CD4-positive, alpha-beta memory T cell (primary cell): Measurements from ENCODE around the gene SLC4A1. TPM values are rescaled to one million over a fixed set of nuclear protein-coding genes. Genes with fewer than 3 reads are reported as not detected.

Source experiments
- CTCF ChIA-PET: fragments of 350-600 bp; sonication (Branson Sonifier 250); formaldehyde crosslinking; loops from one replicate; lab custom pipeline; 2021; ENCODE audit warnings: inconsistent platforms; ENCODE audit not compliant: partially characterized antibody; lab: Charles Lee
- POLR2A ChIA-PET: fragments of 350-600 bp; sonication (Branson Sonifier 250); formaldehyde crosslinking; loops from one replicate; lab custom pipeline; 2021; ENCODE audit not compliant: partially characterized antibody; lab: Charles Lee
- DNase-seq, 5 donors: peaks; one replicate each; pipeline versions ENCODE4 v3.0.0 to v3.0.0-alpha.2; 2020 to 2022; ENCODE audit warnings: mixed read lengths in 1 of 5
- H3K27ac ChIP-seq: one replicate; pipeline ENCODE4 v1.7.0; 2013; ENCODE audit warnings: low read depth, low read length
- H3K27me3 ChIP-seq: 2 replicates; pipeline ENCODE4 v1.7.0; 2013; ENCODE audit warnings: mild to moderate bottlenecking, low read length, moderate library complexity; ENCODE audit not compliant: insufficient read depth
- H3K36me3 ChIP-seq: 2 replicates; pipeline ENCODE4 v1.7.0; 2013; ENCODE audit warnings: mild to moderate bottlenecking, low read length, moderate library complexity; ENCODE audit not compliant: insufficient read depth
- H3K4me1 ChIP-seq: 2 replicates; pipeline ENCODE4 v1.7.0; 2013; ENCODE audit warnings: mild to moderate bottlenecking, low read length, moderate library complexity; ENCODE audit not compliant: insufficient read depth
- H3K4me3 ChIP-seq, 2 donors: one replicate each; pipeline ENCODE4 v1.7.0; 2013; ENCODE audit warnings: low read length in 2 of 2, mild to moderate bottlenecking in 1 of 2
- H3K9me3 ChIP-seq, 2 donors: one replicate each; pipeline ENCODE4 v1.7.0; 2013; ENCODE audit warnings: low read length in 2 of 2, control low read depth in 1 of 2; ENCODE audit not compliant: control insufficient read depth in 1 of 2
- H3K27ac Mint-ChIP-seq, 7 donors: one replicate each; pipeline ENCODE4 v1.8.0; 2020 to 2021; ENCODE audit warnings: mixed read lengths in 7 of 7, mild to moderate bottlenecking in 6 of 7, inconsistent platforms in 3 of 7, moderate library complexity in 3 of 7
- H3K27me3 Mint-ChIP-seq, 2 donors: one replicate each; pipeline ENCODE4 v1.8.0; 2020 to 2021; ENCODE audit warnings: mixed read lengths in 2 of 2
- H3K36me3 Mint-ChIP-seq, 2 donors: one replicate each; pipeline ENCODE4 v1.8.0; 2020 to 2021; ENCODE audit warnings: mixed read lengths in 2 of 2, inconsistent platforms in 1 of 2, mild to moderate bottlenecking in 1 of 2
- H3K4me1 Mint-ChIP-seq, 4 donors: one replicate each; pipeline ENCODE4 v1.8.0; 2020 to 2021; ENCODE audit warnings: mixed read lengths in 4 of 4, mild to moderate bottlenecking in 1 of 4
- H3K4me3 Mint-ChIP-seq, 8 donors: one replicate each; pipeline ENCODE4 v1.8.0; 2020 to 2021; ENCODE audit warnings: mixed read lengths in 8 of 8, mild to moderate bottlenecking in 7 of 8, moderate library complexity in 6 of 8, inconsistent platforms in 3 of 8
- H3K9me3 Mint-ChIP-seq, 8 donors: one replicate each; pipeline ENCODE4 v1.8.0; 2020 to 2021; ENCODE audit warnings: mixed read lengths in 8 of 8, mild to moderate bottlenecking in 5 of 8, inconsistent platforms in 3 of 8, moderate library complexity in 1 of 8
- intact Hi-C: fragments of 100-400 bp; cut with micrococcal nuclease; formaldehyde crosslinking; loops from one replicate; pipeline ENCODE4 v1.15.1; 2023
- polyA plus RNA-seq, 2 donors: library from polyadenylated mRNA; unstranded; fragments of 300-500 nt; fragmentation: Illumina TruSeq; gene quantifications; one replicate each; pipeline ENCODE4 v1.2.3, GENCODE V29; 2021
- total RNA-seq, 2 experiments: library from RNA; stranded (reverse); gene quantifications; one replicate each; pipeline ENCODE4 v1.2.3, GENCODE V29; 2021

Gene SLC4A1
- total and polyA plus RNA-seq, 4 experiments from 2014 or later, result not detected

DNA sequence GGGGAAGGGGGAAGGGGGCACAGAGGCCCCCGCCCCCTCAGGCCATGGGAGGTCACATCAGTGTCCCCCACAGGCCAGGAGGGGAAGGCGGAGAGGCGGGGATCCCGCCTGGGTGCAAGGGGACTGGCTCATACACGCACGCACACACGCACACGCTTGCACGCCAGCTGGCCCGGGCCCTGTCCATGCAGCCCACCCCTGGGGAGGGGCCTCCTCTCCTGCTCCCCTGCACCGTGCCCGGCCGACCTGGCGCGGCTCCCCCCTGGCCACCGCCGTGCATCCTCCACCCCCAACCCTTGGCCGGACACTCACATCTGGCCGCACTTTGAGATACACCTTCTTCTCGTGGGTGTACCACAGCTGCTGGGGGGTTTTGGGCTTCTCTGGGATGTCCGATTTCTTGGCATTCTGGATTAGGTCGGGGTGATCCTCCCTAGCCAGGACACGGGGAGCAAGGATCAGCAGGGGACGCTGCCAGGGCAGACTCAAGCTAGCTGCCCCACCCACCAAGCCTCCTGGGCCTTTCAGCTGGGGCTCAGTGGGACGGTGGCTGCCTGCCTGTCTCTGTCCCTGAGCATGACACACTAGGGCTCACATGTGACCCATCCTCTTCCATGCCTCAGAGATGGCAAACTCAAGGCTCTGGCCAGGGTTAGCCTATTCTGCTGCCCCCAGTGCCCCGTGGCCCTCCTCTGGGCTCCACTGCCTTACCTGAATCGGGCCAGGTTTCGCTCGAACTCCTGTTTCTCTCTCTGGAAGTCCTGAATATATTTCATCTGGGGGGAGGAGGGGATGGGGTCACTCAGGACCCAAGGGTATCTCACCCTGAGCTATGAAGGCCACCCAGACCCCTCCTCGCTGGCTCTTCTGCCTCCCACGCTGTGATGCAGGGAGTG is 55.2 kb downstream of the SLC4A1 start:
- CTCF ChIA-PET, result interaction anchor here (1.4 to 6.8 kb wide), 6 partner anchors 8 to 138 kb away, joined by 3 to 107 read pairs (median 40); partner anchors contain the start of genes GRN and UBTF
- intact Hi-C loops, result no loop called here
- H3K4me3 Mint-ChIP-seq, result peak overlapping the region in 3 of 8 donors; percentile 25 to 57 (median 29)

DNA sequence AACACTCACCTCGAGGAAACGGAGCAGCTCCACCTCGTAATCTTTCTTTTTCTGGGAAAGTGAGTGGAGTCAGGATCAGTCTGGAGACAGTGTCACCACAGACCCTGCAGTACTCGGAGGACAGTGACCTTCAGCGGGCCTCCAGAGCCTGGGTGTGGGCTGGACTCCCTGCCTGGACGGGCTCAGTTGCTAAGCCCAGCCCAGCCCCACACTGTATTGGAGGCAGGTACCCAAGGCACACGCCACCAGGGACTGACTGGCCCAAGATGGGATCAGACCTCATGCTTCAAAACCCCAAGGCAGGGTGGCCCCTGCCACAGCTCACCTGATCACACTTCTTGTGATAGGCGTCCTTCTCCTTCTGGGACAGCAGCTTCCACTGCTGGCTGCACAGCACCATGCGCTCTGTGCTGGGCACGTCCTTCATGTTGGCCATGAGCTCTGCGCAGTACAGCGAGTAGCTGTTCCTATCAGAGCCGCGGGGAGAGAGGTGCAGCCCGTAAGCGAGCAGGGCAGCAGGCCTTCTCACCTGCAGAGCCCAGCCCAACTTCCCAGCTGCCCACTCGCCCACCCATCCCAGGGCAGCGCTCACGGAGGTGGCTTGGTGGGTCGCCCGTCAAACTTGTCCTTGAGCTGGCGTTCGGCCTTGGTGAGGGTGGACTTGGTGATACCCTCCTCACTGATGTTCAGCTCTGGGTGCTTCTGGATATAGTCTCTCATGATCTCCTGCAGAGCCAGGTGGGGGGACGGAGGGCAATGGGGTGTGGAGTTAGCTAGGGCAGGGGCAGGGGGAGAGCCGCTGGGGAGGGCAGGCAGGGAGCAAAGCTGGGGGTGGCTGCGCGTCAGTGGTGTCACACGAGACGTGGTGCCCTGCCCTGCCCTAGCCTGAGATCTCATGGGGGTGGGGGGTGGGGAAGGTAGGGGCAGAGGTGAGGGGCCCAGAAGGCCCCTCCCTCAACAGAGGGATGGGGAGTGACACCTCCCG is 56.4 kb downstream of the SLC4A1 start:
- intact Hi-C loops, result no loop called here
- Mint-ChIP-seq H3K4me3 (peak overlapping the region in 2 of 8 donors; percentile 31 to 35), H3K4me1 (peaks cover 27 to 69% (median 44%) of the 10 kb centered on the region in 4 donors), H3K27me3 (no peaks in the 10 kb centered on the region), H3K27ac (peak overlapping the region in 4 of 7 donors; percentile 3 to 46 (median 30)), H3K36me3 (peaks cover 42 to 63% of the 10 kb centered on the region in 2 donors), H3K9me3 (no peaks in the 10 kb centered on the region)
- no peak for DNase-seq
- ChIA-PET CTCF (interaction anchor here (1.4 to 6.8 kb wide), 10 partner anchors 9 to 139 kb away, joined by 3 to 107 read pairs (median 24); partner anchors contain the start of genes GRN, RUNDC3A, SLC25A39 and UBTF), POLR2A (interaction anchor here (0.7 to 15.7 kb wide), 11 partner anchors 7 to 142 kb away, joined by 3 to 325 read pairs (median 11); partner anchors contain the start of genes ATXN7L3, GRN, HDAC5 and SLC25A39)
- Histone ChIP-seq H3K9me3 (no peaks in the 10 kb centered on the region), H3K36me3 (peaks cover 63% of the 10 kb centered on the region), H3K4me1 (peaks cover 54% of the 10 kb centered on the region), H3K27ac (no peak overlapping the region), H3K4me3 (no peak overlapping the region), H3K27me3 (no peaks in the 10 kb centered on the region)

More for the DNA sequence above, 55.2 kb downstream of the SLC4A1 start:
- Histone ChIP-seq H3K27ac (no peak overlapping the region), H3K36me3 (peaks cover 56% of the 10 kb centered on the region), H3K27me3 (no peaks in the 10 kb centered on the region), H3K4me1 (peaks cover 65% of the 10 kb centered on the region), H3K9me3 (no peaks in the 10 kb centered on the region), H3K4me3 (no peak overlapping the region)
- Mint-ChIP-seq H3K36me3 (peaks cover 45 to 65% of the 10 kb centered on the region in 2 donors), H3K27me3 (no peaks in the 10 kb centered on the region), H3K27ac (peak overlapping the region in 2 of 7 donors; percentile 68 to 91), H3K9me3 (peaks cover 0 to 4% (median 0%) of the 10 kb centered on the region in 8 donors), H3K4me1 (peaks cover 37 to 81% (median 54%) of the 10 kb centered on the region in 4 donors)
- POLR2A ChIA-PET, result interaction anchor here (0.7 to 15.7 kb wide), 13 partner anchors 6 to 141 kb away, joined by 3 to 325 read pairs (median 5); partner anchors contain the start of genes ATXN7L3, GRN, HDAC5 and SLC25A39
- no peak for DNase-seq

DNA sequence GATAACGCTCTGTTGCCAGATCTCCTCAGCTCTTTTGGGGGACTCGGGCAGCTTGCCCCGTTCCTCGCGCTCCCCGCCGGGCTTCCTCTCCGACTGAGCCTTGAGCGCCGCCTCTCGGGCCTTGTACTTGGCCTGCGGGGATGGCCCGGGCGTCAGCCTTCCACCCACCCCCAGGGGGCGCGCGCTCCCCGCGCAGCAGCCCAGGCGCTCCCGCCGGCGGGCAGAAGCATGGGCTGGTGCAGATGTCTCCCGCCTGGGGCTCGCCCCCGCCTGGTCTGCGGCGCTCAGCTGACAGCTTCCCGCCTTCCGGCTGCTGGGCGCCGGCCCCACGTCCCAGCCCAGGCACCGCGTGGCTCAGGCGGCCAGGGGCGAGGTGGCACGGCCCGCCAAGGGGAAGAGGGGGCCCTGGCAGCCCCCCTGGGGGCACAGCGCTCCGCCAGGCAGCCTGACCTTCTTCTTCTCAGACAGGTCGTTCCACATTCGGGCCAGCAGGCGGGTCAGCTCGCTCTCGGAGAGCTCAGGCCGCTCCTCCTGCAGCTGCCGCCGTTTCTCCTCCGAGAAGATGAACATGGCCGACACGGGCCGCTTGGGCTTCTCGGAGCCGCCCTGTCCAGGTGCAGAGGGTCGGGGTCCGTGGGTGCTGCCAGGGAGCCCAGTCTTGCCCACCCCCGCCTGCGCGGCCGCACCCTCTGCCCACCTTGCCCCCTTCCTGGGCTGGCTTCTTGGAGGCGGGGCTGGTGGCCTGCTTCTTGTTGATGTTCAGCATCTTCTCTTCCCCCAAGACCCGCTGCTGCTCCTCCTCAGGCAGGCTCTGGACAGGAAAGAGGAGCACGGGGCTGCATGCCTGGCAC is 57.4 kb downstream of the SLC4A1 start:
- peaks cover 25 to 64% (median 36%) of the 10 kb centered on the region in 4 donors for H3K4me1 Mint-ChIP-seq
- ChIA-PET POLR2A (interaction anchor here (0.6 to 15.7 kb wide), 17 partner anchors 8 to 145 kb away, joined by 3 to 325 read pairs (median 5); partner anchors contain the start of genes ATXN7L3, GRN, HDAC5 and SLC25A39), CTCF (interaction anchor here (0.6 to 6.8 kb wide), 32 partner anchors 8 to 299 kb away, joined by 3 to 107 read pairs (median 7); partner anchors contain the start of genes FAM171A2, GRN, RUNDC3A and SLC25A39)
- H3K27me3 Mint-ChIP-seq, result no peaks in the 10 kb centered on the region
- no peak overlapping the region for H3K4me3 ChIP-seq
- no peaks in the 10 kb centered on the region for H3K9me3 Mint-ChIP-seq
- no peaks in the 10 kb centered on the region for H3K27me3 ChIP-seq
- peak overlapping the region in 6 of 8 donors; percentile 11 to 78 (median 54) for H3K4me3 Mint-ChIP-seq
- H3K36me3 Mint-ChIP-seq, result peaks cover 32 to 53% of the 10 kb centered on the region in 2 donors
- H3K4me1 ChIP-seq, result peaks cover 44% of the 10 kb centered on the region
- peak overlapping the region; percentile 25 to 91 (median 76) for H3K27ac Mint-ChIP-seq
- intact Hi-C loops, result loop anchor here (1.0 kb wide), 3 partner anchors 8 to 121 kb away; no protein-coding TSS in a partner anchor
- peak overlapping the region; percentile 47 for H3K27ac ChIP-seq
- H3K36me3 ChIP-seq, result peaks cover 53% of the 10 kb centered on the region
- DNase-seq, result peak; percentile 86 to 93 (median 92)
- no peaks in the 10 kb centered on the region for H3K9me3 ChIP-seq

DNA sequence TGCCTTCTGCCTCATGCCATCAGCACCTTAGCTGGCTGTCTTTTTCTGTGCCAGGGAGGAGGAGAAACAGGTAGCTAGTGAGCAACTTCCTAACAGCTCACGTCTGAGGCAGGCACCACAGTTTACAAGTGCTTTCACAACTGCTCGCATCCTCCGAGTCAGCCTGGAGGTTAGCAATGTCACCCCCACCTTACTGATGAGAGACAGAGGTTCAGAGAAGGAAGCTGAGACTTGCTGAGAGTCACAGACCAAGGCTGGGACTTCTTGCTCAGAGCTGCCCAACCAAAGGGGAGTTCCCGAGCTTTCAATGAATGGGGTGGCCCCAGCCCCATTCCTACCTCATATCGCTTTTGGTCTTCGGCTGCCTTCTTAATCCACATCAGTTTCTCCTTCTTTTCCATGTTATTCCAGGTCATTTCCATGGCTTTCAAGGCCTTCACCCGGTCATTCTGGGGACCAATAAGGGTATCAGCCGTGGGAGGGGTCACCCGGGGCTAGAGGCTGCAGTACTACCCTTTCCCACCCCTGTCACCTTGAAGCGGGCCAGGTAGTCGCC is 58.1 kb downstream of the SLC4A1 start:
- H3K4me1 ChIP-seq, result peaks cover 37% of the 10 kb centered on the region
- H3K4me1 Mint-ChIP-seq, result peaks cover 18 to 57% (median 30%) of the 10 kb centered on the region in 4 donors
- peaks cover 25 to 47% of the 10 kb centered on the region in 2 donors for H3K36me3 Mint-ChIP-seq

DNA sequence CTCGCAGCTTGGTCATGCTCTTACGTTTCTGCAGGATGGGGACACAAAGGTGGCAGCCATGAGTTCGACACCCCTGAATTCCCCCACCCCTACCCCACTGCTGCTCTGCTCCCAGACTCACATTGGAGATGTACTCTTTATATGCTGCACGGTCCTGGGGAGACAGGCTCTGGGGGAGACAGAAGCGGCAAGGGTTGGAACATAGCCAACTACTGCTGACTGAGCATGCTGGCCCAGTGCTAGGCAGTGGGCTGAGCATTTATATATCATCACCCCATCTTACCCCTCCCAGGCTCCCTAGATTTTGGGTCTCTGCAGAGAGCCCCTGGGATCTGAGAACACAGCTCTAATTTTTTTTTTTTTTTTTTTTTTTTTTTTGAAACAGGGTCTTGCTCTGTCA is 60.2 kb downstream of the SLC4A1 start:
- Histone ChIP-seq H3K27ac (no peak overlapping the region), H3K4me1 (peaks cover 38% of the 10 kb centered on the region), H3K4me3 (no peak overlapping the region), H3K9me3 (no peaks in the 10 kb centered on the region), H3K36me3 (peaks cover 35% of the 10 kb centered on the region), H3K27me3 (no peaks in the 10 kb centered on the region)
- ChIA-PET POLR2A (interaction anchor here (1.0 to 15.7 kb wide), 6 partner anchors 8 to 117 kb away, joined by 3 to 325 read pairs (median 66); partner anchors contain the start of genes ATXN7L3, HDAC5, SLC25A39 and TMUB2), CTCF (interaction anchor here (3.0 to 6.8 kb wide), 2 partner anchors 9 to 123 kb away, joined by 19 to 107 read pairs; no protein-coding TSS in a partner anchor)
- intact Hi-C loops, result no loop called here
- Mint-ChIP-seq H3K9me3 (no peaks in the 10 kb centered on the region), H3K4me1 (peaks cover 22 to 54% (median 29%) of the 10 kb centered on the region in 4 donors), H3K4me3 (no peak overlapping the region), H3K27me3 (no peaks in the 10 kb centered on the region), H3K36me3 (peaks cover 13 to 34% of the 10 kb centered on the region in 2 donors), H3K27ac (peak overlapping the region in 1 of 7 donors; percentile 90)
- DNase-seq, result no peak

More for the DNA sequence above, 58.1 kb downstream of the SLC4A1 start:
- H3K4me3 ChIP-seq, result no peak overlapping the region
- H3K36me3 ChIP-seq, result peaks cover 46% of the 10 kb centered on the region
- H3K9me3 ChIP-seq, result no peaks in the 10 kb centered on the region
- DNase-seq, result no peak
- intact Hi-C loops, result loop anchor here (1.0 kb wide), 3 partner anchors 8 to 121 kb away; no protein-coding TSS in a partner anchor
- no peaks in the 10 kb centered on the region for H3K9me3 Mint-ChIP-seq
- H3K27ac Mint-ChIP-seq, result peak overlapping the region; percentile 25 to 91 (median 76)
- ChIA-PET POLR2A (interaction anchor here (0.6 to 15.7 kb wide), 15 partner anchors 9 to 140 kb away, joined by 3 to 325 read pairs (median 6); partner anchors contain the start of genes ATXN7L3, GRN, HDAC5 and SLC25A39), CTCF (interaction anchor here (0.6 to 6.8 kb wide), 33 partner anchors 8 to 299 kb away, joined by 3 to 107 read pairs (median 7); partner anchors contain the start of genes FAM171A2, GRN, HDAC5 and RUNDC3A)
- no peaks in the 10 kb centered on the region for H3K27me3 Mint-ChIP-seq
- no peaks in the 10 kb centered on the region for H3K27me3 ChIP-seq
- H3K4me3 Mint-ChIP-seq, result peak overlapping the region in 6 of 8 donors; percentile 11 to 78 (median 54)
- peak overlapping the region; percentile 47 for H3K27ac ChIP-seq
